ENCODE data around the gene GNB1. TPM values are rescaled to one million over a fixed set of nuclear protein-coding genes. Genes with fewer than 3 reads are reported as not detected.

The GNB1 gene
- total and polyA plus RNA-seq, 12 donors, result 79.6 to 482 (median 163) TPM

- peaks cover 0 to 57% of the 10 kb centered on the region in 2 donors for H3K36me3 ChIP-seq (replicated peaks in 1 of 2)
- peaks cover 26 to 32% of the 10 kb centered on the region in 2 donors for H3K4me1 ChIP-seq (replicated peaks in 1 of 2)
- H3K4me3 ChIP-seq, result no peak overlapping the region
- intact Hi-C loops (cut with DNase I), result loop anchor here in 1 of 2 donors (5.0 kb wide), 1 partner anchor 143 kb away; no protein-coding TSS in a partner anchor
- peak overlapping the region; percentile 49 to 87 (median 77) for H3K27ac ChIP-seq
- H3K27me3 ChIP-seq, result no peaks in the 10 kb centered on the region
- 44 to 90% (median 65%) methylated on average over 17 to 32 of the region's 32 CpGs for WGBS, 4 donors
- TF ChIP-seq CTCF (IDR thresholded peaks at IDR 0.05) (peak in 5 of 6 experiments; percentile 14 to 46 (median 33)), POLR2A (IDR thresholded peaks at IDR 0.05) (peak in 1 of 2 donors; percentile 50)
- H3K9me3 ChIP-seq (replicated peaks in 1 of 3), result no peaks in the 10 kb centered on the region
- DNase-seq, result peak; percentile 87 to 98 (median 97)
These were observed 126.9 kb downstream of the GNB1 start for GRCh38 chr1:1763657-1764621.

- Histone ChIP-seq H3K9me3 (replicated peaks in 1 of 3) (no peaks in the 10 kb centered on the region), H3K4me1 (replicated peaks in 1 of 2) (peaks cover 29 to 33% of the 10 kb centered on the region in 2 donors), H3K36me3 (replicated peaks in 1 of 2) (peaks cover 0 to 65% of the 10 kb centered on the region in 2 donors), H3K27me3 (no peaks in the 10 kb centered on the region), H3K27ac (no peak overlapping the region), H3K4me3 (no peak overlapping the region)
- TF ChIP-seq POLR2A (IDR thresholded peaks at IDR 0.05), result no peak
- no peak for TF ChIP-seq CTCF (IDR thresholded peaks at IDR 0.05)
- 90 to 97% (median 96%) methylated on average over 16 to 23 of the region's 23 CpGs for WGBS, 4 donors
- DNase-seq, result peak in 2 of 7 donors; percentile 14 to 24
- intact Hi-C loops (cut with DNase I), result loop anchor here in 1 of 2 donors (5.0 kb wide), 1 partner anchor 146 kb away; no protein-coding TSS in a partner anchor
These were observed 129.1 kb downstream of the GNB1 start for GRCh38 chr1:1761504-1762376.

GRCh38 chr1:1760715-1761114 lies 130.2 kb downstream of the GNB1 start:
- intact Hi-C loops (cut with DNase I), result loop anchor here in 1 of 2 donors (5.0 kb wide), 1 partner anchor 147 kb away; no protein-coding TSS in a partner anchor
- H3K36me3 ChIP-seq (replicated peaks in 1 of 2), result peaks cover 0 to 75% of the 10 kb centered on the region in 2 donors
- 93 to 96% (median 94%) methylated on average over 10 of the region's 10 CpGs for WGBS, 4 donors

More at GRCh38 chr1:1760715-1761114, 130.2 kb downstream of the GNB1 start:
- peak in 2 of 7 donors; percentile 11 to 14 for DNase-seq
- no peak for TF ChIP-seq POLR2A (IDR thresholded peaks at IDR 0.05)
- no peak for TF ChIP-seq CTCF (IDR thresholded peaks at IDR 0.05)
- H3K4me3 ChIP-seq, result no peak overlapping the region
- no peak overlapping the region for H3K27ac ChIP-seq
- peaks cover 29 to 33% of the 10 kb centered on the region in 2 donors for H3K4me1 ChIP-seq (replicated peaks in 1 of 2)
- H3K27me3 ChIP-seq, result no peaks in the 10 kb centered on the region
- no peaks in the 10 kb centered on the region for H3K9me3 ChIP-seq (replicated peaks in 1 of 3)

All from adrenal gland (tissue), 12 donors.